IPS-18a (cell line): Measurements from ENCODE around the gene KIF3B.
"Not testable (repeated sequence)": the region's sequence is repeated elsewhere in the genome, so short reads cannot be mapped to it uniquely, and the experiment has no call there.

Experiments
- H3K27ac ChIP-seq: one replicate; pipeline ENCODE4 v1.5.1; 2013; ENCODE audit warnings: low read length
- H3K27me3 ChIP-seq: one replicate; pipeline ENCODE4 v1.6.1; 2013; ENCODE audit warnings: mild to moderate bottlenecking, low read length; ENCODE audit not compliant: control insufficient read depth, insufficient read depth
- H3K36me3 ChIP-seq: one replicate; pipeline ENCODE4 v1.6.1; 2013; ENCODE audit warnings: low read depth, low read length; ENCODE audit not compliant: control insufficient read depth
- H3K4me1 ChIP-seq: one replicate; pipeline ENCODE4 v1.6.1; 2013; ENCODE audit warnings: low read depth, low read length; ENCODE audit not compliant: control insufficient read depth
- H3K4me3 ChIP-seq: one replicate; pipeline ENCODE4 v1.5.1; 2013; ENCODE audit warnings: low read length
- H3K9ac ChIP-seq: one replicate; pipeline ENCODE4 v1.6.1; 2013; ENCODE audit warnings: mild to moderate bottlenecking, low read length, moderate library complexity
- H3K9me3 ChIP-seq: one replicate; pipeline ENCODE4 v1.6.1; 2013; ENCODE audit warnings: low read depth, low read length; ENCODE audit not compliant: control insufficient read depth

KIF3B gene

DNA sequence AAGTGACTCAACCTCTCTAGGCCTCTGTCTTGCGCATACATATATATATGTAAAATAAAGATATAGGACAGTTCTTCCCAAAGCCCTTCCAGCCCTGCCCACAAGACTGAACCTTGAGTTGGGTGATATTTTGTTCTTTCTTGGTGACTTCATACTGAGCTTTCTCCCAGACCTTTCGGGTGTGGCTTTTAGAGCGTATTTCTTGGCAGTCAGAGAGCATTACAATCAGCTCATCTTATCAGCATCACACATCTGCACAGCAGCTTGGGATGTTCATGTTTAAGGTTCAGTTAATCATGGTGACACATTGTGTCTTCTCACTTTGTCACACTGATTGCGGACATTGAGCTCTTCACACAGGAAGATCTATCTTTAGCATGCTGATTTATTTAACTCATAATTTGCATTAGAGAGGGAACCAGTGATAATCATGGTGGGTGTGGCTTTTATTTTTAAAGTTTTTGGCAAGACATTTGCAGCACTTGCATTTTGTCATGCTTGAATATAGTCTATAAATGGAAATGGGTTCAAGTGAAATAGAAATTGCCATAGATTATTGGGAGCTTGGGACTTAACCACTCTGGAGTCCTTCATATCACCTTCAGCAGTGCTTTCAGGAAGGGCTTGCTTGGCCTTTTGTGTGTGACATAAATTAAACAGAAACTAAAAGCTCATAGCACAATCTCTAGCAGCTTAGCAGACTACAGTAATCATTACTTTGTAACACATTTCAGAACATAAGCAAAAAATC lies 8.3 kb downstream of the KIF3B start:
- no peak overlapping the region for H3K9ac ChIP-seq
- H3K27me3 ChIP-seq: no peaks in the 10 kb centered on the region
- H3K9me3 ChIP-seq: no peaks in the 10 kb centered on the region
- no peak overlapping the region for H3K4me3 ChIP-seq
- no peaks in the 10 kb centered on the region for H3K36me3 ChIP-seq
- no peaks in the 10 kb centered on the region for H3K4me1 ChIP-seq
- no peak overlapping the region for H3K27ac ChIP-seq

DNA sequence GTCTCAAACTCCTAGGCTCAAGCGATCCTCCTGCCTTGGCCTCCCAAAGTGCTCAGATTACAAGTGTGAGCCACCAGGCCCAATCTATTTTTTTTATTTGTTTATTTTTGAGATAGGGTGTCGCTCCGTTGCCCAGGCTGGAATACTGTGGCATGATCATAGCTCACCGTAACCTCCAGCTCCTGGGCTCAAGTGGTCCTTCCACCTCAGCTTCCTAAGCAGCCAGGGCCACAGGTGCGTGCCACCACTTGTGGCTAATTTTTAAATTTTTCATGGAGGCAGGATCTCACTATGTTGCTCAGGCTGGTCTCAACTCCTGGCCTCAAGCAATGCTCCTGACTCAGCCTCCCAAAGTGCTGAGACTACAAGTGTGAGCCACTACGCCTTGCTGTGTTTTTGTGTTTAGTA lies 9.8 kb downstream of the KIF3B start:
- H3K27ac ChIP-seq: no peak overlapping the region
- no peaks in the 10 kb centered on the region for H3K36me3 ChIP-seq
- H3K4me3 ChIP-seq: no peak overlapping the region
- H3K27me3 ChIP-seq: no peaks in the 10 kb centered on the region
- H3K9ac ChIP-seq: no peak overlapping the region
- H3K4me1 ChIP-seq: no peaks in the 10 kb centered on the region
- H3K9me3 ChIP-seq: no peaks in the 10 kb centered on the region

DNA sequence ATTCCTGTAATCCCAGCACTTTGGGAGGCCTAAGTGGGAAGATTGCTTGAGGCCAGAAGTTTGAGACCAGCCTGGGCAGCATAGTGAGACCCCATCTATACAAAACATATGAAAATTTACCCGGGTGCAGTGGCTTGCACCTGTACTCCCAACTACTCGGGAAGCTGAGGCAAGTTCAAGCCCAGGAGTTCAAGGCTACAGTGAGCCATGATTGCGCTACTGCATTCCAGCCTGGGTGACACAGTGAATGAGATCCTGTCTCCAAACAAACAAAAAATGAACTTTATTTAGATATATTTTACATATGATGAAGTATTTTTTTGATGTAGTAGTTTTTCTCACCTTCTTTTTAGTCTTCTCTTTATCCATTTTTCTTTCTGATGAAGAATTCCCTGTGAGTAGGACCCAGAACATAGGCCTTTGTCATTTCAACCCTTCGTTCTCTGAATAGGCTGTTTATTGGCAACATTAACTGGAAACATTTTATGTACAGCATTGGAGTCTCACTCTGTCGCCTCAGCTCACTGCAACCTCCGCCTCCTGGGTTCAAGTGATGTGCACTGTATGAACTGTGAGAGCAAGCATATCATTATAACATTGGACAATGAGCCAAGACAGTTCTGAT lies 10.9 kb downstream of the KIF3B start:
- Histone ChIP-seq H3K36me3 (no peaks in the 10 kb centered on the region), H3K4me3 (no peak overlapping the region), H3K27me3 (no peaks in the 10 kb centered on the region), H3K27ac (no peak overlapping the region), H3K9ac (no peak overlapping the region), H3K4me1 (no peaks in the 10 kb centered on the region), H3K9me3 (no peaks in the 10 kb centered on the region)

DNA sequence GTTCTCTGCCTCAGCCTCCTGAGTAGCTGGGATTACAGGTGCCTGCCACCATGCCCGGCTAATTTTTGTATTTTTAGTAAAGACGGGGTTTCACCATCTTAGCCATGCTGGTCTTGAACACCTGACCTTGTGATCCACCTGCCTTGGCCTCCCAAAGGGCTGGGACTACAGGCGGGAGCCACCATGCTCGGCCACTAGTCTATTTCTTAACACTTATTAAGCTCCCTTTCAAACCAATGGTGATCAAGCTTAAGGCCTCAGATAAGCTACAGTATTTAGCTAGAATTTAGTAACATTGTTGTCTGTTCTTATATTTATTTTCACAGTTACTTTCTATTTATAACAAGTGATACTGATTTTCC lies 11.8 kb downstream of the KIF3B start:
- H3K36me3 ChIP-seq, H3K4me3 ChIP-seq, H3K27ac ChIP-seq, H3K4me1 ChIP-seq, H3K27me3 ChIP-seq, H3K9me3 ChIP-seq, H3K9ac ChIP-seq: not testable (repeated sequence)

DNA sequence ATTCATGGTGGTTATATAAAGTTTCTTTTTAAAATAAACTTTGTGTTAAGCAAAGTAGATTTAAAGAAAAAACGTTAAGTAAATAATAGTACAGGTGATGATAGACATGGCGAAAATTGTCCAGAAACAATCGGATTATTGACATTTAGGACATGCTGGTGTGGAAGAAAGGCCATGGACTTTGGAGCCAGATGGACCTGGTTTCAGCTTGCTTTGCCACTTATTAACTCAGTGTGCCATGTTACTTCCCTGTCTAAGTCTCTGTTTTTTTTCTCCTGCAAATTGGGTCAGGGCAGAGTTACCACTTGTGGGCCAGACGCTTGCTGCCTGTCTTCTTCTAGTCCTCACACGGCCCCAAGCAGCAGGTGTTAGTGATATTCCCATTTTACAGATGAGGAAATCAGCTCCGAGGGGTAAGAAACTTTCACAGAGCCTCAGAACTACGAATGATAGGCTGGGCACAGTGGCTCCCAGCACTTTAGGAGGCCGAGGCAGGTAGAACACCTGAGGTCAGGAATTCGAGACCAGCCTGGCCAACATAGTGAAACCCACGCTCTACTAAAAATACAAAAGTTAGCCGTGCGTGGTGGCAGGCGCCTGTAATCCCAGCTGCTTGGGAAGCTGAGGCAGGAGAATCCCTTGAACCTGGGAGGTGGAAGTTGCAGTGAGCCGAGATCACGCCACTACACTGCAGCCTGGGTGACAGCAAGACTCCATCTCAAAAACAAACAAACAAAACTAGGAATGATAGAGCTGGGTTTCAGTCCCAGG lies 12.4 kb downstream of the KIF3B start:
- Histone ChIP-seq H3K4me1 (no peaks in the 10 kb centered on the region), H3K4me3 (no peak overlapping the region), H3K27ac (no peak overlapping the region), H3K9me3 (no peaks in the 10 kb centered on the region), H3K9ac (no peak overlapping the region), H3K27me3 (no peaks in the 10 kb centered on the region), H3K36me3 (no peaks in the 10 kb centered on the region)

DNA sequence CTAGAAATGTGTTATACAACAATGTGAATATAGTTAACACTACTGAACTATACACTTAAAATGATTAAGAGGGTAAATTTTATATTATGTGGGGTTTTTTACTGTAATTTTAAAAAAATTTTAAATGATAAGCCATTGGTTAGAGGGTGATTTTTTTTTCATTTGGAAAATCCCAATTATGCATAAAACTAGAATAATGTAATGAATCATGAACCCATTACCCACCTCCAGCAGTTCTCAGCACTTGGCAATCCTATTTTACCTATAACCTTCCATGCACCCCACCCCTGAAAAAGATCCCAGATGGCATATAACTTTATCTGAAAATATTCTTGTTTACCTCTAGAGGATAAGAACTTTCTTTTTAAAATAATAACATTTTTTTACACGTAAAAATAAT lies 13.7 kb downstream of the KIF3B start:
- no peak overlapping the region for H3K27ac ChIP-seq
- H3K9ac ChIP-seq: no peak overlapping the region
- H3K4me1 ChIP-seq: no peaks in the 10 kb centered on the region
- no peaks in the 10 kb centered on the region for H3K9me3 ChIP-seq
- no peaks in the 10 kb centered on the region for H3K27me3 ChIP-seq
- H3K4me3 ChIP-seq: no peak overlapping the region
- H3K36me3 ChIP-seq: no peaks in the 10 kb centered on the region

DNA sequence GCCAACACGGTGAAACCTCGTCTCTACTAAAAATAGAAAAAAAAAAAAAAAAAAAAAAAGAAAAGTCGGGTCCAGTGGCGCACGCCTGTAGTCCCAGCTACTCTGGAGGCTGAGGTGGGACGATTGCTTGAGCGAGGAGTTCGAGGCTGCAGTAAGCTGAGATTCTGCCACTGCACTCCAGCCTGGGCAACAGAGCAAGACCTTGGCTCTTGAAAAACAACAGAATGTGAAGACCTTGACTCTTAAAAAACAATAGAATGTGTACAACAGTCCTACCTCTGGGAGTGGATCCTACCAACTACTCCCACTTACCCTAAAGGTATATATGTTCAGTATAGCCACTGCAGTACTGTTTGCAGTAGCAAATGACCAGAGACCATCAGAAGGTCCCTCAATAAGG lies 15.1 kb downstream of the KIF3B start:
- H3K4me3 ChIP-seq: no peak overlapping the region
- no peaks in the 10 kb centered on the region for H3K4me1 ChIP-seq
- no peaks in the 10 kb centered on the region for H3K36me3 ChIP-seq
- no peak overlapping the region for H3K27ac ChIP-seq
- H3K27me3 ChIP-seq: no peaks in the 10 kb centered on the region
- no peak overlapping the region for H3K9ac ChIP-seq
- H3K9me3 ChIP-seq: no peaks in the 10 kb centered on the region

DNA sequence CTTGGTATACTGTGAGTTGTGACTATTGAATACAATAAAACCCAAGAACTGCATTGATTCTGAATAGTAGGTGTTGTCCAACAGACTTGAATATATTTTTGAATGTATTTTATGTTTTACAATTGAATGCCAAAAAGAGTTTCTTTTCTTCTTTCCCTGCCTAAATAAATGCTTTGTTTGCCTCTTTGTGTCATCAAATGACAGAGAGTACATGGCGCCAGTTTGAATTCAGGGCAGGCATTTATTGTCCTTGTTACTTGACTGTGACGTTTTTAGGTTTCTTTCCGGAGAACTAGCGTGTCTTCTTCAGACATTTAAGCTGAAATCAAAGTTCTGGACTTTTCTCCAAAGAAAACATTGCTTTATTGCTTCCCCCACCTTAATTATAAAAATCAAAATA lies 16.6 kb downstream of the KIF3B start:
- Histone ChIP-seq H3K4me1 (no peaks in the 10 kb centered on the region), H3K4me3 (no peak overlapping the region), H3K9me3 (no peaks in the 10 kb centered on the region), H3K27me3 (no peaks in the 10 kb centered on the region), H3K9ac (no peak overlapping the region), H3K27ac (no peak overlapping the region), H3K36me3 (no peaks in the 10 kb centered on the region)

DNA sequence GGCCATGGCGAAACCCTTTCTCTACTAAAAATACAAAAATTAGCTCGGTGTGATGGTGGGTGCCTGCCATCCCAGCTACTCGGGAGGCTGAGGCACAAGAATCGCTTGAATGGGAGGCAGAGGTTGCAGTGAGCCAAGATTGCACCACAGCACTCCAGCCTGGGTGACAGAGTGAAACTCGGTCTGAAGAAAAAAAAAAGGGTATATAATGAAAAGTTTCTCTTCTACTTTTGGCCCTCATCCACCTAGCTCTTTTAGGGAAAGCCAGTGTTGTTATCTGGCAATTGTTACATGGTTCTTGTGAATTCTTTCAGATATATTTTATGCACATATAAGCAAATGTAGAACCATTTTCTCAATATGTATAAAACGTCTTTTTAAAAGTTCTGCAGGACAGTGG lies 19.0 kb downstream of the KIF3B start:
- no peak overlapping the region for H3K27ac ChIP-seq
- no peaks in the 10 kb centered on the region for H3K9me3 ChIP-seq
- H3K36me3 ChIP-seq: no peaks in the 10 kb centered on the region
- H3K4me1 ChIP-seq: no peaks in the 10 kb centered on the region
- no peaks in the 10 kb centered on the region for H3K27me3 ChIP-seq
- no peak overlapping the region for H3K4me3 ChIP-seq
- no peak overlapping the region for H3K9ac ChIP-seq

DNA sequence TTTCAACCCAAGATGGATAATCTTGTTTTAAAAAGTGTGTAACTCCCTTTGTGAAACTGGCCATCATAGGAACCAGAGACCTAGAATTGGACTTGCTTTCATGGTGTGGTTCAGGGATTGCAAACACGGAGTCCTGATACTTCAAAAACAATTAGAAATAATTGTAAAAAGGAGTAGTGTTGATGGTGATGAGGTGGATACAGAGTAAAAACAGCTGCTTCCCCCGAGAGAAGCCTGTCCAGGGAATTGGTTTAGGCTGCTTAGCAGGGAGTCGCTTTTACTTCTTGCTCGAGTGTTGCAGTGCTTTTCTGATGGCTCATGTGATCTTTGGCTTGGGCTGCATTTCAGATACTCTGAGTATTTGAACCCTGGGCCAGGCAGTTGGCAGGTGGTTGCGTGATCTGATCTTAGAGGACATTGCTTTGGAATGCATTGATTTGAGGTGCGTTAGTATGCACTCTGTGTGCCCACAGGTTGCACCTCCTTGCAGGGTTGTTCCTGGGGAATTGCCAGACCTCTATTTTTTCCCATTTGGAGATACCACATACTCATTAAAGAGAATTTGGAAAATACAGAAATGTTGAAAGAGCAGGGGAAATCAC lies 19.5 kb downstream of the KIF3B start:
- Histone ChIP-seq H3K4me1 (no peaks in the 10 kb centered on the region), H3K36me3 (no peaks in the 10 kb centered on the region), H3K4me3 (no peak overlapping the region), H3K27ac (no peak overlapping the region), H3K9me3 (no peaks in the 10 kb centered on the region), H3K27me3 (no peaks in the 10 kb centered on the region), H3K9ac (no peak overlapping the region)

DNA sequence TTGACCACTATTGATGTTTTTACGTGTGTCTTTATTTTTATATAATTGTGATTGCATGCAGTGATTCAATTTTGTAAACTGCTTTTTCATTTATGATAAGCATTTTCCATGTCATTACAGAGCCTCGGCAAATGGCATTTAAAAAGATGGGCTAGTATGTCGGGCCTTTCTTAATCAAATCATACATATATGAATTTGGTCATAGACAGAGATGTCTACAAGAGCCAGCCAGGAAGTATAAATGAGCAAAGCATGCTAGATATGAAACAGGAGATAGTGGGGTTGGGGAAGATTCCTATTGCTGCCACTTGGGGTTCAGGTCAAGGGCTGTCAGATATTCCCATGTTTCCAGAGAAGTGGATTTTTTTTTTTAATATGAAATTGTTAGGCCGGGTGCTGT lies 20.0 kb downstream of the KIF3B start:
- H3K27me3 ChIP-seq: no peaks in the 10 kb centered on the region
- no peak overlapping the region for H3K4me3 ChIP-seq
- no peaks in the 10 kb centered on the region for H3K4me1 ChIP-seq
- H3K9ac ChIP-seq: no peak overlapping the region
- H3K27ac ChIP-seq: no peak overlapping the region
- no peaks in the 10 kb centered on the region for H3K9me3 ChIP-seq
- H3K36me3 ChIP-seq: no peaks in the 10 kb centered on the region
